PC-3 (cell line): Measurements from ENCODE around the gene SUSD2. TPM values are rescaled to one million over a fixed set of nuclear protein-coding genes. Genes with fewer than 3 reads are reported as not detected.
"Not testable (repeated sequence)": the region's sequence is repeated elsewhere in the genome, so short reads cannot be mapped to it uniquely, and the experiment has no call there.

Experiments
- ATAC-seq: fragments of 200-7000 bp; cut with Tn5 transposase; 2 replicates; pipeline ENCODE4 v1.9.1; 2020; ENCODE audit warnings: mild to moderate bottlenecking, moderate library complexity
- BruUV-seq: library from RNA; stranded (reverse); fragments of 400-500 nt; replicated peaks from 2 replicates; lab custom pipeline; 2021; lab: Mats Ljungman, UMichigan
- CTCF ChIA-PET: fragments of 300-600 bp; sonication (Branson Sonifier 250); formaldehyde crosslinking; loops from one replicate; lab custom pipeline; 2022; ENCODE audit warnings: antibody characterized with exemption; lab: Charles Lee
- POLR2A ChIA-PET: fragments of 300-600 bp; sonication (Branson Sonifier 250); formaldehyde crosslinking; loops from one replicate; lab custom pipeline; 2022; ENCODE audit warnings: antibody characterized with exemption; ENCODE audit not compliant: unreplicated experiment; lab: Charles Lee
- DNase-seq: peaks from one replicate; pipeline ENCODE4 v3.0.0-alpha.2; 2015
- H2AFZ ChIP-seq: fragments of 300-600 bp; sonication (generic); 2 replicates; pipeline ENCODE4 v1.6.0; 2016; ENCODE audit warnings: antibody characterized with exemption, low read length
- H3F3A ChIP-seq: fragments of 300-600 bp; sonication (generic); one replicate; pipeline ENCODE4 v1.6.0; 2017; ENCODE audit warnings: antibody characterized with exemption, low read length, control low read depth, mild to moderate bottlenecking; ENCODE audit not compliant: unreplicated experiment
- H3K27ac ChIP-seq: fragments of 300-600 bp; sonication (generic); 2 replicates; pipeline ENCODE4 v1.5.1; 2016; ENCODE audit warnings: mild to moderate bottlenecking, low read length
- H3K27me3 ChIP-seq: fragments of 300-600 bp; sonication (generic); 2 replicates; pipeline ENCODE4 v1.6.1; 2016; ENCODE audit warnings: low read length, mixed read lengths
- H3K36me3 ChIP-seq: fragments of 300-600 bp; sonication (generic); 2 replicates; pipeline ENCODE4 v1.6.1; 2016; ENCODE audit warnings: low read depth, mixed run types, low read length, mixed read lengths
- H3K4me1 ChIP-seq: fragments of 300-600 bp; sonication (generic); 2 replicates; pipeline ENCODE4 v1.5.1; 2016; ENCODE audit warnings: low read length; ENCODE audit not compliant: insufficient read depth
- H3K4me2 ChIP-seq: fragments of 300-600 bp; sonication (generic); 2 replicates; pipeline ENCODE4 v1.6.0; 2016; ENCODE audit warnings: low read length
- H3K4me3 ChIP-seq: fragments of 300-600 bp; sonication (generic); 2 replicates; pipeline ENCODE4 v1.5.1; 2016; ENCODE audit warnings: mild to moderate bottlenecking, low read length, mixed read lengths
- H3K79me2 ChIP-seq: fragments of 300-600 bp; sonication (generic); 2 replicates; pipeline ENCODE4 v1.6.1; 2017; ENCODE audit warnings: low read length, mixed read lengths
- H3K9ac ChIP-seq: fragments of 300-600 bp; sonication (generic); 2 replicates; pipeline ENCODE4 v1.6.0; 2016; ENCODE audit warnings: mild to moderate bottlenecking, low read length
- H3K9me2 ChIP-seq: fragments of 300-600 bp; sonication (generic); replicated peaks from 2 replicates; pipeline ENCODE4 v1.6.1; 2016; ENCODE audit warnings: mixed run types, low read length, mixed read lengths
- H3K9me3 ChIP-seq: fragments of 300-600 bp; sonication (generic); 2 replicates; pipeline ENCODE4 v1.6.1; 2016; ENCODE audit warnings: low read length, mixed read lengths
- H4K20me1 ChIP-seq: fragments of 300-600 bp; sonication (generic); 2 replicates; pipeline ENCODE4 v1.6.1; 2016; ENCODE audit warnings: low read length, mixed read lengths
- EZH2 ChIP-seq: fragments of 300-600 bp; sonication (generic); IDR thresholded peaks from one replicate; pipeline ENCODE4 v1.6.1; 2017; ENCODE audit warnings: antibody characterized with exemption, mild to moderate bottlenecking, low read length; ENCODE audit not compliant: unreplicated experiment
- EZH2phosphoT487 ChIP-seq: fragments of 300-600 bp; sonication (generic); IDR thresholded peaks from 2 replicates; pipeline ENCODE4 v1.6.1; 2018; ENCODE audit warnings: mild to moderate bottlenecking, antibody characterized with exemption, low read length, borderline replicate concordance
- intact Hi-C: fragments of 100-400 bp; cut with micrococcal nuclease; formaldehyde crosslinking; loops from 2 replicates; pipeline ENCODE4 v1.9.0; 2023
- total RNA-seq: library from RNA; depleted of rRNA; stranded (reverse); fragments of >200 nt; gene quantifications from 2 replicates; pipeline ENCODE4 v1.2.3, GENCODE V29; 2014; rRNA removed
- TF ChIP-seq, protein P1 (sequence below): fragments of 300-600 bp; sonication (generic); conservative IDR thresholded peaks from 2 replicates; pipeline ENCODE4 v1.5.1; 2017; ENCODE audit warnings: antibody characterized with exemption, low read depth, mild to moderate bottlenecking, low read length

Gene SUSD2
- total RNA-seq, 1 experiment from 2014 or later = 1.3 TPM

DNA sequence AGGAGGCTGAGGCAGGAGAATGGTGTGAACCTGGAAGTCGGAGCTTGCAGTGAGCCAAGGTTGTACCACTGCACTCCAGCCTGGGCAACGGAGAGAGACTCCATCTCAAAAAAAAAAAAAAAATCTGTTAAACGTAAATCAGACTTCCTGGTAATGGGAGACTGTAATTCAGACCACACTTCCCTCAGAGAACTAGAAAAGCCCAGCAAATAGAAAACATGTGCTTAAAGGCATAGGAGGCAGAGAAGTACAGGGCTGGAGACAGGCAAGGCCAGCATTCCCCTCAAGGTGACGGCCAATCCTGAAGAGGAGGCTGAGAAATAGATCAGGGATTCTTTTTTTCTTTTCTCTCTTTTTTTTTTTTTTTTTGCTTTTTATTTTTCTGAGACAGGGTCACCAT, 55.4 kb downstream of the SUSD2 start:
- Histone ChIP-seq H3K27me3 (no peaks in the 10 kb centered on the region), H2AFZ (no peak overlapping the region), H3K79me2 (no peaks in the 10 kb centered on the region), H3K4me1 (no peaks in the 10 kb centered on the region), H3K4me3 (no peak overlapping the region), H3K27ac (no peak overlapping the region), H3K9me2 (no peaks in the 10 kb centered on the region), H4K20me1 (no peaks in the 10 kb centered on the region), H3K9ac (no peak overlapping the region), H3K36me3 (no peaks in the 10 kb centered on the region), H3F3A (no peaks in the 10 kb centered on the region), H3K9me3 (no peaks in the 10 kb centered on the region), H3K4me2 (no peak overlapping the region)
- ChIA-PET CTCF (no interaction called here), POLR2A (no interaction called here)
- intact Hi-C loops = no loop called here
- BruUV-seq = no TSS peak
- no peak for TF ChIP-seq EZH2phosphoT487
- TF ChIP-seq, protein P1, sequence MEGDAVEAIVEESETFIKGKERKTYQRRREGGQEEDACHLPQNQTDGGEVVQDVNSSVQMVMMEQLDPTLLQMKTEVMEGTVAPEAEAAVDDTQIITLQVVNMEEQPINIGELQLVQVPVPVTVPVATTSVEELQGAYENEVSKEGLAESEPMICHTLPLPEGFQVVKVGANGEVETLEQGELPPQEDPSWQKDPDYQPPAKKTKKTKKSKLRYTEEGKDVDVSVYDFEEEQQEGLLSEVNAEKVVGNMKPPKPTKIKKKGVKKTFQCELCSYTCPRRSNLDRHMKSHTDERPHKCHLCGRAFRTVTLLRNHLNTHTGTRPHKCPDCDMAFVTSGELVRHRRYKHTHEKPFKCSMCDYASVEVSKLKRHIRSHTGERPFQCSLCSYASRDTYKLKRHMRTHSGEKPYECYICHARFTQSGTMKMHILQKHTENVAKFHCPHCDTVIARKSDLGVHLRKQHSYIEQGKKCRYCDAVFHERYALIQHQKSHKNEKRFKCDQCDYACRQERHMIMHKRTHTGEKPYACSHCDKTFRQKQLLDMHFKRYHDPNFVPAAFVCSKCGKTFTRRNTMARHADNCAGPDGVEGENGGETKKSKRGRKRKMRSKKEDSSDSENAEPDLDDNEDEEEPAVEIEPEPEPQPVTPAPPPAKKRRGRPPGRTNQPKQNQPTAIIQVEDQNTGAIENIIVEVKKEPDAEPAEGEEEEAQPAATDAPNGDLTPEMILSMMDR = no peak
- no peak for TF ChIP-seq EZH2
- DNase-seq (no peak), ATAC-seq (no peak)

- POLR2A ChIA-PET, H3K4me1 ChIP-seq, intact Hi-C loops, CTCF ChIA-PET, ATAC-seq, H4K20me1 ChIP-seq, BruUV-seq, H3K36me3 ChIP-seq, H3K79me2 ChIP-seq, H2AFZ ChIP-seq, H3F3A ChIP-seq, H3K9me2 ChIP-seq, H3K4me3 ChIP-seq, H3K9me3 ChIP-seq, DNase-seq, H3K27me3 ChIP-seq, H3K9ac ChIP-seq, H3K27ac ChIP-seq, H3K4me2 ChIP-seq: not testable (repeated sequence)
These were observed 56.9 kb downstream of the SUSD2 start for GRCh38 chr22:24238101-24238694.

Other genes with a start within 250 kb of the SUSD2 start
- 2.6 and 3.2 TPM in 2 replicates for gene GSTT2B, start 220.3 kb upstream of the SUSD2 start, total RNA-seq
- gene DDTL, start 214.6 kb upstream of the SUSD2 start, total RNA-seq = 0.73 TPM in 1 of 2 replicates, not detected in the other
- gene DDT, start 207.0 kb upstream of the SUSD2 start, total RNA-seq = 203 and 222 TPM in 2 replicates
- not detected in 2 replicates for gene GSTT2, start 201.4 kb upstream of the SUSD2 start, total RNA-seq
- not detected in 2 replicates for gene GSTT4, start 176.0 kb upstream of the SUSD2 start, total RNA-seq
- 37.3 and 41.1 TPM in 2 replicates for gene CABIN1, start 170.2 kb upstream of the SUSD2 start, total RNA-seq
- 0.04 and 0.12 TPM in 2 replicates for gene GGT5, start 63.6 kb downstream of the SUSD2 start, total RNA-seq
- 14.1 and 15.1 TPM in 2 replicates for gene SPECC1L, start 89.3 kb downstream of the SUSD2 start, total RNA-seq
- gene ADORA2A, start 246.1 kb downstream of the SUSD2 start, total RNA-seq = 0.92 and 1.7 TPM in 2 replicates